Astrocyte of the spinal cord (primary cell): ENCODE measurements around the gene ADCY3.

Source experiments
- DNase-seq: peaks from one replicate; pipeline ENCODE4 v3.0.0; 2011; ENCODE audit warnings: low read depth, low spot score
- H3K4me3 ChIP-seq: 2 replicates; pipeline ENCODE4 v1.5.1; 2011; ENCODE audit warnings: low read depth, mild to moderate bottlenecking, low read length, moderate library complexity
- CTCF ChIP-seq: IDR thresholded peaks from 2 replicates; pipeline ENCODE4 v1.5.1; 2012; ENCODE audit warnings: low read depth, mild to moderate bottlenecking, low read length, inconsistent platforms
- in situ Hi-C: cut with HindIII; loops from 2 replicates; pipeline ENCODE4 v1.10.0; 2017; ENCODE audit warnings: low sequenced_read_pairs

The ADCY3 gene

GRCh38 chr2:24917731-24918325, 2.2 kb downstream of the ADCY3 start:
- DNase-seq: no peak
- no peak overlapping the region for H3K4me3 ChIP-seq
- in situ Hi-C loops: no loop called here
- no peak for TF ChIP-seq CTCF

GRCh38 chr2:24917086-24917485, 3.0 kb downstream of the ADCY3 start:
- no peak overlapping the region for H3K4me3 ChIP-seq
- TF ChIP-seq CTCF: no peak
- DNase-seq: no peak
- in situ Hi-C loops: no loop called here

- in situ Hi-C loops: no loop called here
- no peak overlapping the region for H3K4me3 ChIP-seq
- no peak for DNase-seq
- no peak for TF ChIP-seq CTCF
Measured at GRCh38 chr2:24915796-24916195, 4.2 kb downstream of the ADCY3 start.

GRCh38 chr2:24915175-24915574, 4.9 kb downstream of the ADCY3 start:
- H3K4me3 ChIP-seq: no peak overlapping the region
- no peak for TF ChIP-seq CTCF
- DNase-seq: no peak
- in situ Hi-C loops: no loop called here

- TF ChIP-seq CTCF: no peak
- in situ Hi-C loops: no loop called here
- H3K4me3 ChIP-seq: no peak overlapping the region
- DNase-seq: no peak
Measured at GRCh38 chr2:24914713-24915112, 5.3 kb downstream of the ADCY3 start.

- in situ Hi-C loops: no loop called here
- TF ChIP-seq CTCF: no peak
- DNase-seq: no peak
- H3K4me3 ChIP-seq: no peak overlapping the region
Measured at GRCh38 chr2:24913911-24914310, 6.1 kb downstream of the ADCY3 start.

GRCh38 chr2:24912986-24913385, 7.1 kb downstream of the ADCY3 start:
- no peak overlapping the region for H3K4me3 ChIP-seq
- DNase-seq: no peak
- in situ Hi-C loops: no loop called here
- no peak for TF ChIP-seq CTCF
